A673 (cell line): ENCODE results near the gene ZNF219. TPM values are rescaled to one million over a fixed set of nuclear protein-coding genes. Genes with fewer than 3 reads are reported as not detected.

ENCODE experiments used
- BruUV-seq: library from RNA; stranded (reverse); fragments of 400-500 nt; replicated peaks from 2 replicates; lab custom pipeline; 2021; lab: Mats Ljungman, UMichigan
- CTCF ChIA-PET: fragments of 300-600 bp; sonication (Branson Sonifier 250); formaldehyde crosslinking; loops from one replicate; lab custom pipeline; 2022; ENCODE audit warnings: antibody characterized with exemption; lab: Charles Lee
- POLR2A ChIA-PET: fragments of 300-600 bp; sonication (Branson Sonifier 250); formaldehyde crosslinking; loops from one replicate; lab custom pipeline; 2022; ENCODE audit warnings: antibody characterized with exemption; ENCODE audit not compliant: low non-redundant PET; lab: Charles Lee
- DNase-seq: peaks from one replicate; pipeline ENCODE4 v3.0.0-alpha.2; 2015; ENCODE audit warnings: low spot score
- H3K27ac ChIP-seq: fragments of 200-600 bp; sonication (generic); 2 replicates; pipeline ENCODE4 v1.5.1; 2016; ENCODE audit warnings: mixed run types, low read depth, mild to moderate bottlenecking, mixed read lengths, antibody characterized with exemption, low read length; ENCODE audit not compliant: poor library complexity, severe bottlenecking
- H3K27me3 ChIP-seq: fragments of 200-600 bp; sonication (generic); replicated peaks from 2 replicates; pipeline ENCODE4 v1.6.1; 2017; ENCODE audit warnings: mixed run types, low read depth, mild to moderate bottlenecking, mixed read lengths, antibody characterized with exemption, low read length; ENCODE audit not compliant: insufficient read depth, poor library complexity
- H3K36me3 ChIP-seq: fragments of 200-600 bp; sonication (generic); 2 replicates; pipeline ENCODE4 v1.6.1; 2016; ENCODE audit warnings: mixed run types, mild to moderate bottlenecking, mixed read lengths, antibody characterized with exemption, low read length; ENCODE audit not compliant: insufficient read depth, poor library complexity, severe bottlenecking
- H3K4me1 ChIP-seq: fragments of 200-600 bp; sonication (generic); 2 replicates; pipeline ENCODE4 v1.6.1; 2017; ENCODE audit warnings: mixed run types, mild to moderate bottlenecking, mixed read lengths, antibody characterized with exemption, low read length; ENCODE audit not compliant: insufficient read depth, poor library complexity, severe bottlenecking
- H3K4me3 ChIP-seq: fragments of 200-600 bp; sonication (generic); 2 replicates; pipeline ENCODE4 v1.5.1; 2016; ENCODE audit warnings: low read depth, mixed run types, mild to moderate bottlenecking, mixed read lengths, low read length; ENCODE audit not compliant: poor library complexity, severe bottlenecking
- H3K9me3 ChIP-seq: fragments of 200-600 bp; sonication (generic); 2 replicates; pipeline ENCODE4 v1.6.1; 2016; ENCODE audit warnings: mixed run types, low read depth, mild to moderate bottlenecking, mixed read lengths, antibody characterized with exemption, low read length; ENCODE audit not compliant: poor library complexity, severe bottlenecking
- CTCF ChIP-seq: fragments of 300-800, 200-600 bp; sonication (generic); conservative IDR thresholded peaks from 2 replicates; pipeline ENCODE4 v1.5.1; 2017; ENCODE audit warnings: low read depth, mild to moderate bottlenecking, antibody characterized with exemption, low read length, moderate library complexity, mixed read lengths
- EZH2 ChIP-seq: fragments of 200-600 bp; sonication (generic); IDR thresholded peaks from 2 replicates; pipeline ENCODE4 v1.6.1; 2017; ENCODE audit warnings: borderline replicate concordance, low read depth, mild to moderate bottlenecking, mixed read lengths, antibody characterized with exemption, low read length; ENCODE audit not compliant: poor library complexity, severe bottlenecking
- intact Hi-C: fragments of 100-400 bp; cut with micrococcal nuclease; formaldehyde crosslinking; loops from one replicate; pipeline ENCODE4 v1.10.0; 2022; ENCODE audit not compliant: unreplicated experiment
- total RNA-seq: library from RNA; stranded (reverse); gene quantifications from 2 replicates; pipeline ENCODE4 v1.2.3, GENCODE V29; 2021

ZNF219 gene
- total RNA-seq, 1 experiment from 2014 or later = 84.6 TPM

- no peak for TF ChIP-seq CTCF
- no peak for TF ChIP-seq EZH2
- Histone ChIP-seq H3K4me1 (no peaks in the 10 kb centered on the region), H3K9me3 (no peaks in the 10 kb centered on the region), H3K27ac (no peak overlapping the region), H3K4me3 (no peak overlapping the region), H3K36me3 (no peaks in the 10 kb centered on the region), H3K27me3 (no peaks in the 10 kb centered on the region)
- no TSS peak for BruUV-seq
- CTCF ChIA-PET = no interaction called here
- DNase-seq = no peak
- intact Hi-C loops = no loop called here
- POLR2A ChIA-PET = no interaction called here
These were observed 43.7 kb downstream of the ZNF219 start for GRCh38 chr14:21054768-21055145.

DNA sequence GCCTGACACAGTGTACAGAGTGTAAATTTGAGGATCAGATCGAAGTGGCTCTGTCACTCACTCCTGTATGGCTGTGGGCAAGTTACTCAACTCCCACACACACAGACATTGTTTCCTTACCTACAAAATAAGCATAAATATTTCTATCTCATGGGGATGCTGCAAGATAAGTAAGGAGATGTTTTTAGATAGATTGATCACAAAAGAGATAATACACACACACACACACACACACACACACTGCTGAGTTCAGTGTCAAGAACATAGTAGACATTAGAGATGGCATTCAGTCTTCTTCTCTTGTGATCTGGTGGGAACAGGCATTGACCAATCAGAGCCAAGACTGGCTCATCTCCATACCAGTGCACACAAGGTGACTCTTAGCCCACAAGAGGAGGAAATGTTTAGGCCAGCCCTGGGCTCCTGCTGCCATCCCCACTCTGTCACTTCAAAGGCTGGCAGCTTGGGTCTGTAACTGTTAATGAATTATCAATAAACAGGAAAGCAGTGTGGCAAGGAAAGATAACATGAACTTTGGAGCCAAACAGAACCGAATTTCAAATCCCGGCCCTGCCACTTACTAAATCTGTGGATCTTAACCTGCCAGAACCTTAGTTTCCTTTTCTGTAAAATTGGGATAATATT is 44.2 kb downstream of the ZNF219 start:
- Histone ChIP-seq H3K4me3 (no peak overlapping the region), H3K4me1 (no peaks in the 10 kb centered on the region), H3K27ac (no peak overlapping the region), H3K9me3 (no peaks in the 10 kb centered on the region), H3K27me3 (no peaks in the 10 kb centered on the region), H3K36me3 (no peaks in the 10 kb centered on the region)
- POLR2A ChIA-PET = no interaction called here
- no peak for DNase-seq
- no TSS peak for BruUV-seq
- no peak for TF ChIP-seq CTCF
- TF ChIP-seq EZH2 = no peak
- intact Hi-C loops = no loop called here
- CTCF ChIA-PET = no interaction called here

DNA sequence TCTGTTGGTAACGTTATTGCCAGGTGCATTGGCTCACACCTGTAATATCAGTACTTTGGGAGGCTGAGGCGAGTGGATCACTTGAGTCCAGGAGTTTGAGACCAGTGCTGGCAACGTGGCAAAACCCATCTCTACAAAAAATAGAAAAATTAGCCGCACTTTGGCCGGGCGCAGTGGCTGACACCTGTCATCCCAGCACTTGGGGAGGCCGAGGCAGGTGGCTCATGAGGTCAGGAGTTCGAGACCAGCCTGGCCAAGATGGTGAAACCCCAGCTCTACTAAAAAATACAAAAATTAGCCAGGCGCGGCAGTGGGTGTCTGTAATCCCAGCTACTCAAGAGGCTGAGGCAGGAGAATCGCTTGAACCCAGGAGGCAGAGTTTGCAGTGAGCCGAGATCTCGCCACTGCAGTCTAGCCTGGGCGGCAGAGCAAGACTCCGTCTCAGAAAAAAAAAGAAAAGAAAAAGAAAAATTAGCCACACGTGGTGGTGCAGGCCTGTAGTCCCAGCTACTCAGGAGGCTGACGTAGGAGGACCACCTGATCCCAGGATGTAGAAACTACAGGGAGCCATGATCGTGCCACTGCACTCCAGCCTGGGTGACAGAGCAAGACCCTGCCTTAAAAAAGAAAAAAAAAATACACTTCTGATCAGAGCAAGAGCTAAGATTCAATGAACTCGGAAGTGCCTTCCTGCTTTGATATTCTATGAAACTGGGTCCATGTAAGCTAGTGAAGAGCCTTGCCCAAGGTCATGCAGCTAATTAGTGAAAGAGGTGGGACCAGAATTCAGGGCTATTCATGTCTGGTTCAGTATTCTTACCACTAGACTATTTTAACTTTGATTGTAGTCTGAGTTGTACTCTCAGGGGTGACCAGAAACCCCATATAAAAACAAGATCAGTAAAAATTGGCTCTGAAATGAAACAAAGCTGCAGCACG is 45.0 kb downstream of the ZNF219 start:
- H3K4me3 ChIP-seq = no peak overlapping the region
- ChIA-PET POLR2A (no interaction called here), CTCF (no interaction called here)
- H3K27me3 ChIP-seq = no peaks in the 10 kb centered on the region
- no peak overlapping the region for H3K27ac ChIP-seq
- no peaks in the 10 kb centered on the region for H3K9me3 ChIP-seq
- intact Hi-C loops = no loop called here
- no peak for TF ChIP-seq EZH2
- no peak for TF ChIP-seq CTCF
- BruUV-seq = no TSS peak
- no peaks in the 10 kb centered on the region for H3K4me1 ChIP-seq
- no peak for DNase-seq
- H3K36me3 ChIP-seq = no peaks in the 10 kb centered on the region
